ENCODE measurements around the gene ANGPTL7.

DNA sequence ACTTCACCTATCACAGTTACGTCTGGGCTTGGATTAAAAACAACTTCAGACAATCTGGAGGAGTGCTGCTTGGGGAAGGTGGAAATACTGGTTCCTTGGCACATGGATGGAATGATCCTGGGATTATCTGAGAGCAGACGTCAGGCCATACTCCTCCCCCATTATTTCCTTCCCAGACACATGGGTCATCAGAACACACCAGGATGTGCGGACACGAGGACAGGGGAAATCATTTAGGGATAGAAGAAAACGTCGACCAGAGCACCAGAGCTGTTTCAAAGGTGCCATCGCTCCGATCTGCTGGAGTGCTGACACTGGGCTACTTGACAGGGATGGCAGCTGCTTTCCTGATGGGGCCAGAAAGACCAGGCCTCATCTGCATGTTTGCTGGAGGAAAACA lies 31.8 kb upstream of the ANGPTL7 start:
- TF ChIP-seq, protein P1, sequence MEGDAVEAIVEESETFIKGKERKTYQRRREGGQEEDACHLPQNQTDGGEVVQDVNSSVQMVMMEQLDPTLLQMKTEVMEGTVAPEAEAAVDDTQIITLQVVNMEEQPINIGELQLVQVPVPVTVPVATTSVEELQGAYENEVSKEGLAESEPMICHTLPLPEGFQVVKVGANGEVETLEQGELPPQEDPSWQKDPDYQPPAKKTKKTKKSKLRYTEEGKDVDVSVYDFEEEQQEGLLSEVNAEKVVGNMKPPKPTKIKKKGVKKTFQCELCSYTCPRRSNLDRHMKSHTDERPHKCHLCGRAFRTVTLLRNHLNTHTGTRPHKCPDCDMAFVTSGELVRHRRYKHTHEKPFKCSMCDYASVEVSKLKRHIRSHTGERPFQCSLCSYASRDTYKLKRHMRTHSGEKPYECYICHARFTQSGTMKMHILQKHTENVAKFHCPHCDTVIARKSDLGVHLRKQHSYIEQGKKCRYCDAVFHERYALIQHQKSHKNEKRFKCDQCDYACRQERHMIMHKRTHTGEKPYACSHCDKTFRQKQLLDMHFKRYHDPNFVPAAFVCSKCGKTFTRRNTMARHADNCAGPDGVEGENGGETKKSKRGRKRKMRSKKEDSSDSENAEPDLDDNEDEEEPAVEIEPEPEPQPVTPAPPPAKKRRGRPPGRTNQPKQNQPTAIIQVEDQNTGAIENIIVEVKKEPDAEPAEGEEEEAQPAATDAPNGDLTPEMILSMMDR (IDR thresholded peaks at IDR 0.05): no peak
- TF ChIP-seq POLR2A (IDR thresholded peaks at IDR 0.05): no peak
